Measurements from ENCODE around the gene SLC37A2.

GRCh38 chr11:125091247-125091876 is 28.3 kb downstream of the SLC37A2 start:
- TF ChIP-seq CTCF (conservative IDR thresholded peaks at IDR 0.05; ENCODE audit: low read depth, low read length) (peak; percentile 81), EZH2 (IDR thresholded peaks at IDR 0.05; ENCODE audit: borderline replicate concordance, low read depth, low read length, poor library complexity, severe bottlenecking) (no peak)

Data from A673 (cell line).